Retinal pigment epithelial cell (primary cell): ENCODE results near the gene SLF2.

ENCODE experiments used
- DNase-seq: peaks from one replicate; pipeline ENCODE4 v3.0.0-alpha.2; 2010; ENCODE audit warnings: low read depth
- H3K4me3 ChIP-seq: 2 replicates; pipeline ENCODE4 v1.5.1; 2011; ENCODE audit warnings: mild to moderate bottlenecking, low read length, control low read depth, moderate library complexity
- CTCF ChIP-seq: conservative IDR thresholded peaks from 2 replicates; pipeline ENCODE4 v1.5.1; 2011; ENCODE audit warnings: low read depth, low read length, control low read depth, inconsistent platforms

SLF2 gene

GRCh38 chr10:100894589-100895294 lies 18.0 kb upstream of the SLF2 start:
- no peak overlapping the region for H3K4me3 ChIP-seq
- no peak for TF ChIP-seq CTCF
- DNase-seq: no peak

- TF ChIP-seq CTCF: no peak
- no peak overlapping the region for H3K4me3 ChIP-seq
- DNase-seq: no peak
These were observed 17.4 kb upstream of the SLF2 start for GRCh38 chr10:100895346-100895745.

- no peak overlapping the region for H3K4me3 ChIP-seq
- DNase-seq: no peak
- no peak for TF ChIP-seq CTCF
These were observed 16.9 kb upstream of the SLF2 start for GRCh38 chr10:100895896-100896295.

- DNase-seq: no peak
- no peak for TF ChIP-seq CTCF
- H3K4me3 ChIP-seq: no peak overlapping the region
These were observed 15.8 kb upstream of the SLF2 start for GRCh38 chr10:100896876-100897461.

GRCh38 chr10:100897976-100898375 lies 14.8 kb upstream of the SLF2 start:
- TF ChIP-seq CTCF: no peak
- DNase-seq: no peak

GRCh38 chr10:100899171-100899570 lies 13.6 kb upstream of the SLF2 start:
- DNase-seq: no peak
- H3K4me3 ChIP-seq: no peak overlapping the region
- TF ChIP-seq CTCF: no peak

More at GRCh38 chr10:100897976-100898375, 14.8 kb upstream of the SLF2 start:
- H3K4me3 ChIP-seq: no peak overlapping the region

GRCh38 chr10:100901051-100901450 lies 11.7 kb upstream of the SLF2 start:
- DNase-seq: no peak
- H3K4me3 ChIP-seq: no peak overlapping the region
- TF ChIP-seq CTCF: no peak
